K562 (cell line): ENCODE measurements around the gene RHBDL3. TPM values are rescaled to one million over a fixed set of nuclear protein-coding genes. Genes with fewer than 3 reads are reported as not detected.
A peak's percentile ranks its signal among the peaks of the same experiment; 100 is the strongest.

Experiments used
- ATAC-seq: fragments of 200-7000 bp; cut with Tn5 transposase; 3 replicates; pipeline ENCODE4 v1.9.1; 2020; ENCODE audit warnings: moderate library complexity
- BruUV-seq: library from RNA; stranded (reverse); fragments of 400-500 nt; replicated peaks from 2 replicates; lab custom pipeline; 2021; lab: Mats Ljungman, UMichigan
- CTCF ChIA-PET: fragments of 300-600 bp; formaldehyde crosslinking; extraction: SDS; loops from one replicate; lab custom pipeline; 2021; ENCODE audit warnings: low intra/inter-chr PET ratio; lab: Yijun Ruan, JAX
- POLR2A ChIA-PET: fragments of 300-600, 350-650 bp; sonication (Branson Sonifier 250); formaldehyde crosslinking; extraction: SDS; loops from one replicate; lab custom pipeline; 2021; ENCODE audit warnings: antibody characterized with exemption, inconsistent platforms; lab: Yijun Ruan, JAX
- DNase-seq, 4 experiments: peaks; one replicate each; pipeline versions ENCODE4 v3.0.0 to v3.0.0-alpha.2; 2011 to 2018; ENCODE audit warnings: low spot score in 3 of 4, mixed read lengths in 3 of 4; ENCODE audit errors: extremely low read depth in 1 of 4
- FAIRE-seq: peaks from 2 replicates; lab custom pipeline; 2011; peaks lifted over from hg19 to GRCh38; lab: Jason Lieb, UNC
- H2AFZ ChIP-seq: 2 replicates; pipeline ENCODE4 v1.6.0; 2011; ENCODE audit warnings: low read depth, low read length, control low read depth, inconsistent platforms
- H3K27ac ChIP-seq: fragments of 200-600 bp; 3 replicates; pipeline ENCODE4 v1.8.0; 2011; ENCODE audit warnings: low read depth, mild to moderate bottlenecking, control low read depth, inconsistent platforms, low read length, moderate library complexity, mixed read lengths; ENCODE audit errors: extremely low read depth
- H3K27me3 ChIP-seq, 2 experiments: fragments of 300-600 bp in 1 of 2; 2 replicates in 1 of 2; 3 replicates in 1 of 2; pipeline versions ENCODE4 v1.6.0 to v1.8.0; 2011; ENCODE audit warnings: inconsistent platforms in 2 of 2, low read length in 2 of 2, mild to moderate bottlenecking in 1 of 2, mixed read lengths in 1 of 2, moderate library complexity in 1 of 2; ENCODE audit not compliant: control insufficient read depth in 2 of 2, insufficient read depth in 2 of 2
- H3K36me3 ChIP-seq: fragments of 300-600 bp; 3 replicates; pipeline ENCODE4 v1.8.0; 2011; ENCODE audit warnings: mild to moderate bottlenecking, low read length, inconsistent platforms; ENCODE audit not compliant: control insufficient read depth, insufficient read depth
- H3K4me1 ChIP-seq, 2 experiments: fragments of 200-600 bp in 1 of 2; replicated peaks in 1 of 2; 2 replicates in 1 of 2; 3 replicates in 1 of 2; pipeline versions ENCODE4 v1.5.1 to v1.8.0; 2011; ENCODE audit warnings: inconsistent platforms in 2 of 2, low read length in 2 of 2, mild to moderate bottlenecking in 1 of 2, mixed read lengths in 1 of 2, moderate library complexity in 1 of 2; ENCODE audit not compliant: control insufficient read depth in 2 of 2, insufficient read depth in 2 of 2
- H3K4me2 ChIP-seq: 2 replicates; pipeline ENCODE4 v1.6.1; 2011; ENCODE audit warnings: low read length, control low read depth, inconsistent platforms, mixed read lengths; ENCODE audit not compliant: insufficient read depth
- H3K4me3 ChIP-seq: fragments of 200-600 bp; sonication (generic), shearing (Covaris generic); 2 replicates; pipeline ENCODE4 v1.5.1; 2016; ENCODE audit warnings: control low read depth, inconsistent platforms
- H3K79me2 ChIP-seq: fragments of 200-600 bp; 3 replicates; pipeline ENCODE4 v1.8.0; 2011; ENCODE audit warnings: low read length, inconsistent platforms; ENCODE audit not compliant: control insufficient read depth, insufficient read depth
- H3K9ac ChIP-seq, 2 experiments: 2 replicates each; pipeline versions ENCODE4 v1.6.0 to v1.6.1; 2011; ENCODE audit warnings: low read depth in 2 of 2, low read length in 2 of 2, control low read depth in 1 of 2, inconsistent platforms in 1 of 2, mild to moderate bottlenecking in 1 of 2, mixed read lengths in 1 of 2; ENCODE audit not compliant: insufficient read depth in 1 of 2
- H3K9me1 ChIP-seq: one replicate; pipeline ENCODE4 v1.6.0; 2011; ENCODE audit warnings: inconsistent platforms, mild to moderate bottlenecking, low read length, moderate library complexity; ENCODE audit not compliant: control insufficient read depth, insufficient read depth
- H3K9me3 ChIP-seq: replicated peaks from 2 replicates; pipeline ENCODE4 v1.5.1; 2011; ENCODE audit warnings: low read depth, low read length, inconsistent platforms; ENCODE audit not compliant: control insufficient read depth, insufficient read depth
- H4K20me1 ChIP-seq: replicated peaks from 2 replicates; pipeline ENCODE4 v1.6.1; 2011; ENCODE audit warnings: low read length, inconsistent platforms, mixed read lengths; ENCODE audit not compliant: control insufficient read depth, insufficient read depth
- ARID2 ChIP-seq: fragments of 450-650 bp; IDR thresholded peaks from 2 replicates; pipeline ENCODE4 v1.6.1; 2017; ENCODE audit warnings: antibody characterized with exemption, mild to moderate bottlenecking
- CBX8 ChIP-seq: fragments of 200-600 bp; sonication (generic); IDR thresholded peaks from 2 replicates; pipeline ENCODE4 v1.6.1; 2012; ENCODE audit warnings: borderline replicate concordance, mixed run types, low read depth, mild to moderate bottlenecking, moderate library complexity, mixed read lengths, low read length, control low read depth, inconsistent platforms; ENCODE audit not compliant: poor library complexity, severe bottlenecking; ENCODE audit errors: extremely low read depth
- GTF2F1 ChIP-seq: IDR thresholded peaks from 2 replicates; pipeline ENCODE4 v1.6.1; 2011; ENCODE audit warnings: low read depth, low read length, improper control_type of control experiment
- NFIC ChIP-seq: fragments of 450-650 bp; IDR thresholded peaks from 2 replicates; pipeline ENCODE4 v1.6.1; 2017; ENCODE audit warnings: mild to moderate bottlenecking, inconsistent platforms
- NUFIP1 ChIP-seq: fragments of 450-650 bp; IDR thresholded peaks from 2 replicates; pipeline ENCODE4 v1.6.1; 2018; ENCODE audit not compliant: partially characterized antibody
- PRMT5 ChIP-seq: sonication (generic); formaldehyde crosslinking; IDR thresholded peaks from 2 replicates; pipeline ENCODE4 v1.5.0; 2020; ENCODE audit warnings: missing genetic modification reagents
- RFX1 ChIP-seq: fragments of 450-650 bp; IDR thresholded peaks from 2 replicates; pipeline ENCODE4 v1.6.1; 2016; ENCODE audit warnings: mild to moderate bottlenecking, moderate library complexity
- RHOXF2B ChIP-seq: fragments of 250-450 bp; sonication (Bioruptor Pico); conservative IDR thresholded peaks from 2 replicates; pipeline ENCODE4 v1.5.1; 2021
- SPI1 ChIP-seq: IDR thresholded peaks from 2 replicates; pipeline ENCODE4 v1.6.1; 2011; ENCODE audit warnings: low read depth, low read length, control low read depth, borderline replicate concordance
- TBL1XR1 ChIP-seq, 2 experiments: IDR thresholded peaks; 2 replicates each; pipeline ENCODE4 v1.6.1; 2012; ENCODE audit warnings: improper control_type of control experiment in 2 of 2, low read length in 2 of 2, mild to moderate bottlenecking in 1 of 2
- ZBTB8A ChIP-seq: fragments of 450-650 bp; IDR thresholded peaks from 2 replicates; pipeline ENCODE4 v1.6.1; 2018; ENCODE audit warnings: mild to moderate bottlenecking, moderate library complexity; ENCODE audit not compliant: partially characterized antibody
- ZC3H4 ChIP-seq: sonication (generic); formaldehyde crosslinking; IDR thresholded peaks from 2 replicates; pipeline ENCODE4 v1.9.0; 2021; ENCODE audit warnings: missing genetic modification reagents, borderline replicate concordance
- ZNF282 ChIP-seq: sonication (generic); formaldehyde crosslinking; IDR thresholded peaks from 2 replicates; pipeline ENCODE4 v1.8.1; 2023; ENCODE audit warnings: missing genetic modification reagents
- WGBS: fragments of 100-300 bp; shearing (Covaris generic); methylation state at CpG from one replicate; pipeline ENCODE4 v1.1.6; 2016; ENCODE audit warnings: low coverage, mixed read lengths; ENCODE audit not compliant: insufficient coverage; ENCODE audit errors: missing lambda C conversion rate; 5-methylcytosine and 5-hydroxymethylcytosine counted together
- in situ Hi-C: fragments of 300-500 bp; cut with MboI; formaldehyde crosslinking; loops from 4 replicates; pipeline ENCODE4 v1.15.0; 2018; ENCODE audit warnings: inconsistent platforms, mixed read lengths
- intact Hi-C: fragments of 100-400 bp; cut with micrococcal nuclease; formaldehyde crosslinking; loops from 2 replicates; pipeline ENCODE4 v1.14.2; 2022
- polyA plus RNA-seq, 8 experiments: library from polyadenylated mRNA; depleted of rRNA in 4 of 8; stranded (reverse) in 5 of 8; unstranded in 3 of 8; fragments of >200 nt; fragmentation: Nextera tagmentation in 2 of 8; fragmentation: Illumina TruSeq in 1 of 8; extraction: Ambion mirVana in 2 of 8; extraction: Trizol in 1 of 8; gene quantifications; 2 replicates each; pipeline versions ENCODE4 v1.2.1 to v1.2.3, GENCODE V29; 2011 to 2014; ENCODE audit warnings: inconsistent platforms in 1 of 8, missing spikeins in 1 of 8
- total RNA-seq, 7 experiments: library from RNA; depleted of rRNA in 6 of 7; stranded (reverse); fragments of >200 nt in 6 of 7; fragmentation: Illumina TruSeq in 2 of 7; extraction: Trizol in 2 of 7; gene quantifications; 2 replicates each; pipeline versions ENCODE4 v1.2.1 to v1.2.3, GENCODE V29; 2011 to 2021; ENCODE audit warnings: low replicate concordance in 1 of 7
- TF ChIP-seq, protein P1 (sequence below): sonication (generic); formaldehyde crosslinking; IDR thresholded peaks from 2 replicates; pipeline ENCODE4 v1.8.1; 2023; ENCODE audit warnings: mild to moderate bottlenecking, missing genetic modification reagents, moderate library complexity
- TF ChIP-seq, protein P2 (sequence below): sonication (generic); formaldehyde crosslinking; IDR thresholded peaks from 2 replicates; pipeline ENCODE4 v1.8.1; 2023; ENCODE audit warnings: mild to moderate bottlenecking, missing genetic modification reagents

RHBDL3 gene
- total and polyA plus RNA-seq, 9 of the 15 experiments (the other 6 are each of a cell fraction or from before 2014, with no cell fraction given) = 0.06 to 0.31 (median 0.09) TPM; not detected in 4

DNA sequence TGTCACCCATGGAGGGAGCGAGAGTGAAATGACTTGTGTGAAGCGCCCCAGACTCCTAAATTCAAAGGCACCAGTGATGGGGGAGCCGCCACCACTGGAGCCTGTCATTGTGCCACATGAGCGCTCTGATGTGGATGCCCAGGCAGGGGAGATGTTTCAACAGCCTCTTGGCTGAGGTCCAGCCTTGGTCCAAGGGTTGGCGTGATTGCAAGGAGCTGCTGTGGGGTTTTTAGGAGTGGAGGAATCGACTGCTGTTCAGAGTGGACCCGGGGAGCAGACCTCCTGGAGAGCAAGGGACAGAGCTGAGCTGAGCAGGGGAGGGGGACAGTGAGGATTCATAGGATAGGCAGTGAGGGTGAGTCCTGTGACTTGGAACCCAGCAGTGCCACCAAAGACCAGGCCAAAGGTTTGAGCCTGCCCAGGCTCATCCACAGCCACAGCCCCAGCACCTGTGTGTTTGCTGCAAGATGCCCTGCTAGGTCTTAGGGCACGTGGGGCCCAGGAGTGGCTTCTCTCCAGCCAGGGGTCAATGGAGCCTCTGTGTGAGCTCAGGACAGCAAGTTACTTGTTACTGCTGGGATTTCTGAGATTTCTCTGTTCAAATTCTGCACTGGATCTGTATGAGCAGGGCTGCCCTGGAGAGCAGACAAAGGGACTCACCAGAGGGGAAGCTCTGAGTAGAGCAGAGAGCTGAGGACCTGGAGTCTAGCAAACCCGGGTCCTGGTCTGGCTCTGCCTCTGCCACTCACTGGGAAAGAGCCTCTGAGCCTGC lies 20.3 kb downstream of the RHBDL3 start:
- Histone ChIP-seq H3K4me3 (no peak overlapping the region), H3K9ac (peak overlapping the region; percentile 32 to 69; a peak in 3 of 4 replicates), H3K36me3 (no peaks in the 10 kb centered on the region; the same call in 2 of the 3 replicates), H3K9me3 (no peaks in the 10 kb centered on the region), H3K27me3 (no peaks in the 10 kb centered on the region), H3K4me2 (peak overlapping the region; percentile 47), H3K9me1 (no peaks in the 10 kb centered on the region), H3K4me1 (peaks cover 35 to 51% of the 10 kb centered on the region in 2 experiments), H3K79me2 (no peaks in the 10 kb centered on the region), H3K27ac (peak overlapping the region; percentile 76), H4K20me1 (no peaks in the 10 kb centered on the region), H2AFZ (peak overlapping the region; percentile 59)
- FAIRE-seq (no peak), ATAC-seq (peak; percentile 84), DNase-seq (peak in 1 of 4 experiments; percentile 73)
- intact Hi-C loops (no loop called here), in situ Hi-C loops (no loop called here)
- no peak for TF ChIP-seq ZBTB8A
- TF ChIP-seq NUFIP1 = no peak
- TF ChIP-seq RFX1 = no peak
- no peak for TF ChIP-seq RHOXF2B (CRISPR knock-in tag)
- TF ChIP-seq, protein P1, sequence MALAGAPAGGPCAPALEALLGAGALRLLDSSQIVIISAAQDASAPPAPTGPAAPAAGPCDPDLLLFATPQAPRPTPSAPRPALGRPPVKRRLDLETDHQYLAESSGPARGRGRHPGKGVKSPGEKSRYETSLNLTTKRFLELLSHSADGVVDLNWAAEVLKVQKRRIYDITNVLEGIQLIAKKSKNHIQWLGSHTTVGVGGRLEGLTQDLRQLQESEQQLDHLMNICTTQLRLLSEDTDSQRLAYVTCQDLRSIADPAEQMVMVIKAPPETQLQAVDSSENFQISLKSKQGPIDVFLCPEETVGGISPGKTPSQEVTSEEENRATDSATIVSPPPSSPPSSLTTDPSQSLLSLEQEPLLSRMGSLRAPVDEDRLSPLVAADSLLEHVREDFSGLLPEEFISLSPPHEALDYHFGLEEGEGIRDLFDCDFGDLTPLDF = no peak
- TF ChIP-seq SPI1 = peak; percentile 25; the same call in 1 of the 2 replicates
- TF ChIP-seq TBL1XR1 (IDR thresholded peaks at IDR 0.05; ENCODE audit: low read length in 2 of 2) = 0 out of 4 replicates have a peak, but pooled peaks of 1 of the 2 experiments have one; percentile 3
- TF ChIP-seq GTF2F1 = no peak
- no peak for TF ChIP-seq ZC3H4 (CRISPR knock-in tag)
- TF ChIP-seq, protein P2, sequence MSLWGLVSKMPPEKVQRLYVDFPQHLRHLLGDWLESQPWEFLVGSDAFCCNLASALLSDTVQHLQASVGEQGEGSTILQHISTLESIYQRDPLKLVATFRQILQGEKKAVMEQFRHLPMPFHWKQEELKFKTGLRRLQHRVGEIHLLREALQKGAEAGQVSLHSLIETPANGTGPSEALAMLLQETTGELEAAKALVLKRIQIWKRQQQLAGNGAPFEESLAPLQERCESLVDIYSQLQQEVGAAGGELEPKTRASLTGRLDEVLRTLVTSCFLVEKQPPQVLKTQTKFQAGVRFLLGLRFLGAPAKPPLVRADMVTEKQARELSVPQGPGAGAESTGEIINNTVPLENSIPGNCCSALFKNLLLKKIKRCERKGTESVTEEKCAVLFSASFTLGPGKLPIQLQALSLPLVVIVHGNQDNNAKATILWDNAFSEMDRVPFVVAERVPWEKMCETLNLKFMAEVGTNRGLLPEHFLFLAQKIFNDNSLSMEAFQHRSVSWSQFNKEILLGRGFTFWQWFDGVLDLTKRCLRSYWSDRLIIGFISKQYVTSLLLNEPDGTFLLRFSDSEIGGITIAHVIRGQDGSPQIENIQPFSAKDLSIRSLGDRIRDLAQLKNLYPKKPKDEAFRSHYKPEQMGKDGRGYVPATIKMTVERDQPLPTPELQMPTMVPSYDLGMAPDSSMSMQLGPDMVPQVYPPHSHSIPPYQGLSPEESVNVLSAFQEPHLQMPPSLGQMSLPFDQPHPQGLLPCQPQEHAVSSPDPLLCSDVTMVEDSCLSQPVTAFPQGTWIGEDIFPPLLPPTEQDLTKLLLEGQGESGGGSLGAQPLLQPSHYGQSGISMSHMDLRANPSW (CRISPR knock-in tag) = no peak
- TF ChIP-seq NFIC = peak; percentile 58
- TF ChIP-seq ZNF282 = no peak
- TF ChIP-seq CBX8 = no peak
- TF ChIP-seq PRMT5 (CRISPR knock-in tag) = no peak
- no peak for TF ChIP-seq ARID2
- no TSS peak for BruUV-seq
- POLR2A ChIA-PET = interaction anchor here (0.6 to 2.7 kb wide), 9 partner anchors 9 to 1269 kb away, joined by 3 to 14 read pairs (median 5); no protein-coding TSS in a partner anchor
- WGBS = 54% methylated on average over 9 of the region's 9 CpGs
- CTCF ChIA-PET = interaction anchor here (0.6 kb wide), 1 partner anchor 36 kb away, joined by 4 read pairs; no protein-coding TSS in a partner anchor
